ENCODE results near the gene SP4.

- TF ChIP-seq CTCF (IDR thresholded peaks at IDR 0.05; ENCODE audit: insufficient read depth, low read length, poor library complexity, severe bottlenecking): no peak
- no peak for TF ChIP-seq EZH2phosphoT487 (conservative IDR thresholded peaks at IDR 0.05; ENCODE audit: low read length)
These were observed 123.1 kb downstream of the SP4 start for GRCh38 chr7:21550821-21551531.
